Hepatocyte (in vitro differentiated cells): ENCODE measurements around the gene TTC27.

Experiments
- EZH2 ChIP-seq: fragments of 200-600 bp; sonication (generic); IDR thresholded peaks from 2 replicates; pipeline ENCODE4 v1.6.1; 2016; ENCODE audit warnings: antibody characterized with exemption, mild to moderate bottlenecking, borderline replicate concordance
- TF ChIP-seq, protein P1 (sequence below): fragments of 200-600 bp; sonication (generic); IDR thresholded peaks from 2 replicates; pipeline ENCODE4 v1.5.1; 2016; ENCODE audit warnings: antibody characterized with exemption, mild to moderate bottlenecking; ENCODE audit not compliant: poor library complexity

- TF ChIP-seq, protein P1, sequence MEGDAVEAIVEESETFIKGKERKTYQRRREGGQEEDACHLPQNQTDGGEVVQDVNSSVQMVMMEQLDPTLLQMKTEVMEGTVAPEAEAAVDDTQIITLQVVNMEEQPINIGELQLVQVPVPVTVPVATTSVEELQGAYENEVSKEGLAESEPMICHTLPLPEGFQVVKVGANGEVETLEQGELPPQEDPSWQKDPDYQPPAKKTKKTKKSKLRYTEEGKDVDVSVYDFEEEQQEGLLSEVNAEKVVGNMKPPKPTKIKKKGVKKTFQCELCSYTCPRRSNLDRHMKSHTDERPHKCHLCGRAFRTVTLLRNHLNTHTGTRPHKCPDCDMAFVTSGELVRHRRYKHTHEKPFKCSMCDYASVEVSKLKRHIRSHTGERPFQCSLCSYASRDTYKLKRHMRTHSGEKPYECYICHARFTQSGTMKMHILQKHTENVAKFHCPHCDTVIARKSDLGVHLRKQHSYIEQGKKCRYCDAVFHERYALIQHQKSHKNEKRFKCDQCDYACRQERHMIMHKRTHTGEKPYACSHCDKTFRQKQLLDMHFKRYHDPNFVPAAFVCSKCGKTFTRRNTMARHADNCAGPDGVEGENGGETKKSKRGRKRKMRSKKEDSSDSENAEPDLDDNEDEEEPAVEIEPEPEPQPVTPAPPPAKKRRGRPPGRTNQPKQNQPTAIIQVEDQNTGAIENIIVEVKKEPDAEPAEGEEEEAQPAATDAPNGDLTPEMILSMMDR = no peak
- TF ChIP-seq EZH2 = no peak
Measured at GRCh38 chr2:32860385-32860784, 232.5 kb downstream of the TTC27 start.
